HG03280 (cell line): ENCODE data around the gene MAPK13.
A peak's percentile ranks its signal among the peaks of the same experiment; 100 is the strongest.

ENCODE experiments used
- ATAC-seq: cut with Tn5 transposase; IDR thresholded peaks from one replicate; pipeline ENCODE4 v1.9.1; 2021; ENCODE audit warnings: mild to moderate bottlenecking, moderate library complexity; ENCODE audit not compliant: unreplicated experiment

Gene MAPK13

GRCh38 chr6:36142971-36143838, 12.9 kb downstream of the MAPK13 start:
- ATAC-seq, result no peak

GRCh38 chr6:36145495-36145894, 15.2 kb downstream of the MAPK13 start:
- ATAC-seq, result no peak

DNA sequence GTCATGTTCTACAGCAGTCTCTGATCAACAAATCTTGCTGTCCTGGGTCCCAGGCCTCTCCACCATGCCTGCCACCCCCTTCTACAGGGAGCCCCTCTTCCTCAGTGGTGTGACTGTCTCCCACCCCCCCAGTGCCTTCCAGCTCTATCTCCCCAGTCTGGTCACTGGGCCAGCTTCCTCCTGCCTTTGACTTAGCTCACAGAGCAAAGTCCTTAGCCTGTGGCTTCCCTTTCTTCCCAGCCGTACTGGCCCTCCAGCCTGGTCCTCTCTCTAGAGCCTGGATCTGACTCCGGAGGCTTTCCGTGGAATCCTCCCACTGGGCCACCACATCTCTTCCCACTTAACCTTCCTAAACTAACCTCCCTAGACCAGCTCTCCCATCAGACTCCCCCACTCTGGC, 17.0 kb downstream of the MAPK13 start:
- no peak for ATAC-seq

DNA sequence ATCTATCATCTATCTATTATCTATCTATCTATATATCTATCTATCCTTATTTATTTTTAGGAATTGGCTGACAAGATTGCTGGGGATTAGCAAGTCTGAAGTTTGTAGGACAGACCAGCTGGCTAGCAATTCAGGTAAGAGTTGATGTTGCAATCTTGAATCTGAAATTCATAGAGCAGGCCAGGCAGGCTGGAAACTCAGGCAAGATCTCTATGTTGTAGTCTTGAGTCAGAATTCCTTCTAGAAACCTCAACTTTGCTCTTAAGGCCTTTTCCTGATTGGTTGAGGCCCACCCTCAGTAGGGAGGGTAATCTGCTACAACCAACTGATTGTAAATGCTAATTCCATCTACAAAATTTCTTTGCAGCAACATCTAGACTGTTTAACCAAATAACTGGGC, 19.2 kb downstream of the MAPK13 start:
- no peak for ATAC-seq

- ATAC-seq, result no peak
Measured at GRCh38 chr6:36150283-36150682, 20.0 kb downstream of the MAPK13 start.

- ATAC-seq, result no peak
Measured at GRCh38 chr6:36154286-36154685, 24.0 kb downstream of the MAPK13 start.

- ATAC-seq, result no peak
Measured at GRCh38 chr6:36155662-36156061, 25.3 kb downstream of the MAPK13 start.

GRCh38 chr6:36160147-36160760, 29.9 kb downstream of the MAPK13 start:
- no peak for ATAC-seq

DNA sequence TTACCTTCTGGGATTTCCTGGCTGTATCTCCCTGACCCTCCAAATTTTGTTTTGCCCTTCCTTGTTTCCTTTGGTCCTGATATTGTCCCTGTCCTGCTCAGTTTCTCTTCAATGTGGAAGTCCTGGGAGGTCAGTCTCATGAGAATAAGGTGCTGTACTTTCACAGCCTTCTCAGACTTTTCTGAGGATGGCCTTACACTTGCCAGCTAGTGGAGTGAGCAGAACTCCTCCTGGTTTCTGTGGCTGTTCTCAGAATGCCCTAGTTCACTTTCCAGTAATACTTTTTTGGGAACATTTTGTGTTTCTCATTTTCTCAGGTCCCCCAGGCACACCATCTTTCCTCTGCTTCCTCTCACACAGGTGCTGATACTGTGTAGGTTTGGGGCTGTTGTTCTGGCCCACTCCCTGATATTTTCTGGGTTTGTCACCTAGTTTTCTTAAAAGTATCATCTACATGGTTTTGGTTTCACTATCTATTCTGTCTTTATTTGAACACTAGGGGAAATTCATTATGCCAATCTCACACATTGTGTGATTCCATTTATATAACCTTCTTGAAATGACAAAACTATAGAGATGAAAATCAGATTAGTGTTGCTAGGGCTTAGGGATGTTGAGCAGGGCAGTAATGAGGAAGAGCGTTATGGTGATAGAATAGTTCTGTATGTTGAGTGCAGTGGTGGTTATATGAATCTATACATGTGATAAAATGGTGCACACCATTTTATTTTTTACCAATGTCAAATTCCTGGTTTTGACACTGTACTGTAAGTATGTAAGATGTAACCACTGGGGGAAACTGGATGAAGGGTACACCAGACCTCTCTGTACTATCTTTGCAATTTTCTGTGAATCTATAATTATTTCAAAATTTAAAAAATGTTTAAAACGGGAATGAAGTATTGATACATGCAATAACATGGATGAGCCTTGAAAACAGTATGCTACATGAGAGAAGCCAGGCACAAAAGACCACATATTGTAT, 39.0 kb downstream of the MAPK13 start:
- ATAC-seq, result peak; percentile 50

DNA sequence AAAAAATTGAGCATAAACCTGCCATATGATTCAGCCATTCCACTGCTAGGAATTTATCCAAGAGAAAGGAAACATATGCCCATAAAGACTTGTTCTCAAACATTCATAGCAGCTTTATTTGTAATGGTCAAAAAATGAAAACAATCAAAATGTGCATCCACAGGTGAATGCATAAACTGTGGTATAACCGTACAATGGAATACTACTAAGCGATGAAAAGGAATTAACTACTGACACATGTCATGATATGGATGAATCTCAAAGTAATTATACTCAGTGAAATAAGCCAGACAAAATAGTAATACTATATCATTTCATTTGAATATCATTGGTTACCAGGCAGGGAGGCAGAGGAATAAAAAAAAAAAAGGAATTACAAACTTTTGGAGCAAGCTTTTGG, 40.4 kb downstream of the MAPK13 start:
- no peak for ATAC-seq

DNA sequence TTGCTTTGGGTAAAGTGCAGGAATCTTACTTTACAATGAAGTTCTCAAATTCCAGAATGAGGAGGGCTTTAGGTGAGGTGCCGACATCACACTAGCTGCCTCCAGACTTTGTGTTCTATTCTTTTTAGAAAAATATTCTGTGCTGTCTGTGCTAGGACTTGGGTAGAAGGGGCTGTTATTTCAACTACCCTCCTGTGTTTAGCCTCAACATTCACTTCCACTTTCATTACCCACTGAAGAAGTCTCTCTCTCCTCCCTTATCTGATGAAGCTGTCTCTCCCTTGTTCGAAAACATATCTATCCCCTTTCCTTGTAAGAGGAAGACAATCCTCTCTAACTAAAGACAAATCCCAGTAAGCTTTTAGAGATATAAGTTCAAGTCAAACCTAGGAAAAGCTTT, 41.3 kb downstream of the MAPK13 start:
- no peak for ATAC-seq

DNA sequence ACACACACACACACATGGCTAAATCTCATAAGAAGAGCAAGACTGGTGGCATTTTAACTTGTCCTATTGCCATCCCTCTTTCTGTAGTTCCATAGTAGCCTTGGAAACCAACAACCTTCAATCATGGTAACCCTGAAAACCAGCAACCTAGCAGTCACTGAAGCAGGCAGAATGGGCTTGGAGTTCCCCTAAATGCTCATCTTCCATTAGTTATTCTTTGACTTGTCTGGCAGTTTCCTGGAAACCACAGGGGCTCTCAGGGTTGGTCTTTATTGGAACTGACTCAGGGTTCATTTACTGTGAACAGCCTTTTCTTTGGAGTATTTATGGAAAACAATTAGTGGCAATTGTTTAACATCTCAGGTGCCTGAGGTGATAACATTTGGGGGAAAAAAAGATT, 46.9 kb downstream of the MAPK13 start:
- no peak for ATAC-seq

DNA sequence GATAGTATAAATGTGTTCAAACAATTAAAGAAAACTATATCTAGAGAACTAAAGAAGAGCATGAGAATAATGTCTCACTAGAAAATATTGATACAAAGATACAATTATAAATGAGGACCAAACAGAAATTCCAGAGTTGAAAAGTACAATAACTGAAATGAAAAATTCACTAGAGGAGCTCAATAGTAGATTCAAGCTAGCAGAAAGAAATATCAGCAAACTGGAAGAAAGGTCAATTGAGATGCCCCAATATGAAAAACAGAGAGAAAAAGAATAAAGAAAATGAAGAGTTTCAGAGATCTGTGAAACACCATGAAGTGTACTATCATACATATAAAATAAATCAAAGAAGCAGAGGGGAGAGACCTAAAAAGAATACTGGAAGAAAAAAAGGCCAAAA, 48.2 kb downstream of the MAPK13 start:
- ATAC-seq, result no peak

- ATAC-seq, result no peak
Measured at GRCh38 chr6:36180126-36180525, 49.8 kb downstream of the MAPK13 start.

GRCh38 chr6:36184311-36184710, 54.0 kb downstream of the MAPK13 start:
- ATAC-seq, result no peak

GRCh38 chr6:36186199-36186598, 55.9 kb downstream of the MAPK13 start:
- ATAC-seq, result no peak

DNA sequence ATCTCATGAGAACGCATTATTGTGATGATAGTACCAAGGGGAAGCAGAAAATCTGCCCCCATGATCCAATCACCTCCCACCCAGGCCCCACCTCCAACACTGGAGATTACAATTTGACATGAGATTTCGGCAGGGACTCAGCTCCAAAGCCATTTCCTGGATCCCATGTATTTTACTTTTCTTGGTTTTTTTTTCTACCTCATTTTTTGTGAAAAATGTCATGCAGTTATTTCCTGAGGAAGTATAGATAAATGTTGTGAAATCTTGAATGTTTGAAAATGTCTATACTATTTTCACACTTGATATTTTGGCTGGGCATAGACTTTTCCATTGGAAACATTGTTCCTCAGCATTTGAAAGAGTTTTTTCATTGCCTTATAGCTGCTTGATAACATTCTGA, 57.1 kb downstream of the MAPK13 start:
- no peak for ATAC-seq
